Fibroblast of villous mesenchyme (primary cell): ENCODE results near the gene GLIS2. TPM values are rescaled to one million over a fixed set of nuclear protein-coding genes. Genes with fewer than 3 reads are reported as not detected.

Source experiments
- DNase-seq: peaks from one replicate; pipeline ENCODE4 v3.0.0-alpha.2; 2010; ENCODE audit warnings: low read depth
- H3K4me3 ChIP-seq: 2 replicates; pipeline ENCODE4 v1.5.1; 2011; ENCODE audit warnings: low read depth, mild to moderate bottlenecking, low read length
- CTCF ChIP-seq: IDR thresholded peaks from 2 replicates; pipeline ENCODE4 v1.5.1; 2012; ENCODE audit warnings: low read depth, mild to moderate bottlenecking, low read length; ENCODE audit not compliant: insufficient read depth
- total RNA-seq: library from RNA; depleted of rRNA; stranded (reverse); fragments of >200 nt; gene quantifications from 2 replicates; pipeline ENCODE4 v1.2.3, GENCODE V29; 2012

GLIS2 gene
- total RNA-seq, 1 donor: 4.3 TPM

- peak overlapping the region; percentile 24 for H3K4me3 ChIP-seq
- TF ChIP-seq CTCF: no peak
- DNase-seq: no peak
Measured at GRCh38 chr16:4375717-4376116, 59.9 kb downstream of the GLIS2 start.

DNA sequence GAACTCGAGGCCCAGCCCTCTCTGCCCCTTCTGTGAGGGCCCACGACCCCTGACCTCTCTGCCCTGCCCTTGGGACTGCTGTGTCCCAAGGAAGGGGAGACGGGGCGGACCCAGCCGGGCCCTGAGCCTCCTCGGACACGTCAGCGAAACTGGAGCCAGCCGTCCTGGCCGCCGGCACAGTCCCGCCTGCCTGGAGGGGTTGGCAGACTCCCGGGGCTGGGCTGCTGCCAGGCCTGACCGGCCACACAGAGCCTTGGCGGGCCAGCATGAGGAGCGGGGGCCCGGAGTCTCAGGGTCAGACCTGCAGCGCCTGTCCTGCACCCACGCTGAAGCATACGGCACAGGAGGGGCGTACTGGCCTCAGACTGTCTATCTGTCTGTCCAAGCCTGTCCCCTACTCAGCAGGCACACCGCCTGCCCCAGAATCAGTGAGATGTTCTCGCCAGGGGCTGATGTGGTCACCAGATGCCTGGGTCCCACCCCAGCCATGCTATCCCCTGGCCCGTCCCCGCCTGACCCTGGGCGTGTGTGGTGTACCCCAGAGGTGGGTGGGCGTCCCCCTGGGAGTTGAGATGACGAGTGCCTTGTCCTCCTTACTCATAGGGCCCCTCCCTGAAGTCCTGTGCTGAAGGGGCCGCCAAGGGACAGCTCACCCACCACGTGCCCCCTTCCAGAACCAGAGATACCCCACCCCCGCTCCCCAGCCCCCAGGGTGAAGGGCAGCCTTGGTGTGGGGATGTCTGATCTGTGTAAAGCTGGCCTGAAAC, 60.4 kb downstream of the GLIS2 start:
- DNase-seq: peak; percentile 89
- TF ChIP-seq CTCF: no peak
- peak overlapping the region; percentile 24 for H3K4me3 ChIP-seq

- H3K4me3 ChIP-seq: peak overlapping the region; percentile 24
- DNase-seq: no peak
- no peak for TF ChIP-seq CTCF
Measured at GRCh38 chr16:4376893-4377572, 61.2 kb downstream of the GLIS2 start.

DNA sequence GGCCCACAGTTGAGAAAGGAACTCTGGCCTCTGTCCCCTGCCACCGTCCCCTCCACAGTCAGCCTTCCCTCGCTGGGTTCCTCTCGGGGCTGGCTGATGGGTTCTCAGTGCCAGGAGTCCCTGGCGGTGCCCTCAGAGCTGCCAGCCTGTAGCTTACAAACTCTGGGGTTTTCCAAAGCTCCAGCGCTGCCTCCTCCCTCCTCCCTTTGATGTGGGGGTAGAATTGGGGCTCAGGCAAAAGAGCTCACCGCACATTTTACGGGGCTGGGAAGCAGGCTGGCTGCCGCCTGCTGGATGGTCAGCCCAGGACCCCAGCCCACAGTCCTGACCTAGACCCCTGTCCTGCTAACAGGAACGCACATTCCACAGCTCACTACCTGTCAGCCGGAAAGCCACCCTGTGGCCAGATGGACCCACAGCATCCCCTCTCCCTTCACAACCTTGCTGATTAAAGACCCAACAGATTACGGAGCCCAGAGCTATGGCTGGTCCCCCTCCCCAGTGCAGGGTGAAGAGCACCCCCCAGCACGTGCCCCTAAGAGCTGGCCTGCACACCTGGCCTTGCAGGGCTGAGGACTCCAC, 61.8 kb downstream of the GLIS2 start:
- H3K4me3 ChIP-seq: no peak overlapping the region

DNA sequence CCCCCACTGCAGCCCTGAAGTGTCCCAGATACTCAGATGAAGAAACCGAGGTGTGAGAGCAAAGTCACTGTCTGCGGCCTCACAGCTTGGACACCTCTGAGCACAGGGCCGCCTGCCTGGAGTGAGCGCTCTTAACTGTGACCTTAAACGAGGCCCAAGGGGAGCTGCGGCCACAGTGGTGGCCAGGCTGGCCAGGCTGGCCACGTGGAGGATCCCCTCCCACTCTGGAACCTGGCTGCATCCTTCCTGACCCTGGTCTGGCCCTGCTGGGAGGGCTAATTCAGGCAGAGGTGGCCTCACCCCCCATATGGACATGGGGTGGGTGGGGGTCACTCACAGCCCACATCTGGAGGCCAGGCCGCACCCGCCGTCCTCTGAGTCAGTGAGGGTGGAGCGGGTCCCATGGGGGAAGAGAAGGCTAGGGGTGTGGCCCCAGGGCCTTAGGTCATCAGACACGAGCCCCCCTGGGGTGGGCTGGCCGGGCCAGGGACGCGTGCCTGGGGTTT, 62.3 kb downstream of the GLIS2 start:
- peak; percentile 71 for DNase-seq
- H3K4me3 ChIP-seq: no peak overlapping the region
- peak; percentile 1 for TF ChIP-seq CTCF

More for the DNA sequence above, 61.8 kb downstream of the GLIS2 start:
- no peak for DNase-seq
- TF ChIP-seq CTCF: peak; percentile 12

GRCh38 chr16:4378999-4379690, 63.3 kb downstream of the GLIS2 start:
- no peak overlapping the region for H3K4me3 ChIP-seq
- TF ChIP-seq CTCF: no peak
- no peak for DNase-seq
